SK-N-SH (cell line): ENCODE measurements around the gene MAP3K8.

ENCODE experiments used
- CTCF ChIP-seq: fragments of 200-600 bp; sonication (generic); IDR thresholded peaks from 2 replicates; pipeline ENCODE4 v1.6.1; 2017; ENCODE audit warnings: antibody characterized with exemption, mild to moderate bottlenecking, moderate library complexity
- IRF3 ChIP-seq: fragments of 150-350 bp; IDR thresholded peaks from 2 replicates; pipeline ENCODE4 v1.6.1; 2016; ENCODE audit warnings: mild to moderate bottlenecking, low read depth, low read length
- NFIC ChIP-seq: IDR thresholded peaks from 2 replicates; pipeline ENCODE4 v1.4.0; 2012; ENCODE audit warnings: borderline replicate concordance
- POLR2AphosphoS5 ChIP-seq: IDR thresholded peaks from 2 replicates; pipeline ENCODE4 v1.6.1; 2012; ENCODE audit warnings: low read depth, low read length
- SMC3 ChIP-seq: IDR thresholded peaks from 2 replicates; pipeline ENCODE4 v1.6.1; 2012; ENCODE audit warnings: low read depth, low read length, improper control_type of control experiment
- USF2 ChIP-seq: fragments of 150-350 bp; IDR thresholded peaks from 2 replicates; pipeline ENCODE4 v1.6.1; 2017; ENCODE audit warnings: antibody characterized with exemption, low read length, low read depth, borderline replicate concordance

GRCh38 chr10:30403494-30403893 lies 30.5 kb upstream of the MAP3K8 start:
- TF ChIP-seq CTCF = no peak
- TF ChIP-seq USF2 = no peak
- TF ChIP-seq NFIC = no peak
- no peak for TF ChIP-seq IRF3
- no peak for TF ChIP-seq POLR2AphosphoS5
- no peak for TF ChIP-seq SMC3
